Measurements from ENCODE around the gene ARHGEF28.

DNA sequence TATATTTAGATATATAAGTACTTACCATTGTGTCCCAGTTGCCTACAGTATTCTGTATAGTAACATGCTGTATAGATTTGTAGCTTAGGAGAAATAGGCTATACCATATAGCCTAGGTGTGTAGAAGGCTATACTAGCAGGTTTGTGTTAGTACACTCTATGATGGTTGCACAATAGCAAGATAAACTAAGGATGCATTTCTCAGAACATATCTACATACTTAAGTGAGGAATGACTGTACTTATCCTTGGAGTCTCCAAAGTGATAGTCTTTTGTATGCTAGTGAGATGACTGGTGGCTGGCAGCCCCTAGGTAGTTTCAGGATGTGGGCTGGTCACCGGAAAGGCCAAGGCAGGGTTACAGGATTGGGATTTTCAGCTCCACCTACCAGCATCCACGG is 208.7 kb downstream of the ARHGEF28 start:
- TF ChIP-seq, protein P1, sequence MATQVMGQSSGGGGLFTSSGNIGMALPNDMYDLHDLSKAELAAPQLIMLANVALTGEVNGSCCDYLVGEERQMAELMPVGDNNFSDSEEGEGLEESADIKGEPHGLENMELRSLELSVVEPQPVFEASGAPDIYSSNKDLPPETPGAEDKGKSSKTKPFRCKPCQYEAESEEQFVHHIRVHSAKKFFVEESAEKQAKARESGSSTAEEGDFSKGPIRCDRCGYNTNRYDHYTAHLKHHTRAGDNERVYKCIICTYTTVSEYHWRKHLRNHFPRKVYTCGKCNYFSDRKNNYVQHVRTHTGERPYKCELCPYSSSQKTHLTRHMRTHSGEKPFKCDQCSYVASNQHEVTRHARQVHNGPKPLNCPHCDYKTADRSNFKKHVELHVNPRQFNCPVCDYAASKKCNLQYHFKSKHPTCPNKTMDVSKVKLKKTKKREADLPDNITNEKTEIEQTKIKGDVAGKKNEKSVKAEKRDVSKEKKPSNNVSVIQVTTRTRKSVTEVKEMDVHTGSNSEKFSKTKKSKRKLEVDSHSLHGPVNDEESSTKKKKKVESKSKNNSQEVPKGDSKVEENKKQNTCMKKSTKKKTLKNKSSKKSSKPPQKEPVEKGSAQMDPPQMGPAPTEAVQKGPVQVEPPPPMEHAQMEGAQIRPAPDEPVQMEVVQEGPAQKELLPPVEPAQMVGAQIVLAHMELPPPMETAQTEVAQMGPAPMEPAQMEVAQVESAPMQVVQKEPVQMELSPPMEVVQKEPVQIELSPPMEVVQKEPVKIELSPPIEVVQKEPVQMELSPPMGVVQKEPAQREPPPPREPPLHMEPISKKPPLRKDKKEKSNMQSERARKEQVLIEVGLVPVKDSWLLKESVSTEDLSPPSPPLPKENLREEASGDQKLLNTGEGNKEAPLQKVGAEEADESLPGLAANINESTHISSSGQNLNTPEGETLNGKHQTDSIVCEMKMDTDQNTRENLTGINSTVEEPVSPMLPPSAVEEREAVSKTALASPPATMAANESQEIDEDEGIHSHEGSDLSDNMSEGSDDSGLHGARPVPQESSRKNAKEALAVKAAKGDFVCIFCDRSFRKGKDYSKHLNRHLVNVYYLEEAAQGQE (IDR thresholded peaks at IDR 0.05; ENCODE audit: insufficient read depth in 1 of 2, low read depth in 2 of 2, low read length in 2 of 2): no peak
- TF ChIP-seq TAF1 (IDR thresholded peaks at IDR 0.05; ENCODE audit: borderline replicate concordance, insufficient read depth, low read length) (no peak), POLR2AphosphoS5 (IDR thresholded peaks at IDR 0.05; ENCODE audit: low read depth, low read length) (no peak)
